AG09319 (cell line): ENCODE measurements around the gene SND1.
A peak's percentile ranks its signal among the peaks of the same experiment; 100 is the strongest.

ENCODE experiments used
- DNase-seq: peaks from one replicate; pipeline ENCODE4 v3.0.0-alpha.2; 2010; ENCODE audit warnings: low read depth; ENCODE audit errors: extremely low read depth
- CTCF ChIP-seq: IDR thresholded peaks from 2 replicates; pipeline ENCODE4 v1.5.1; 2011; ENCODE audit warnings: low read depth, mild to moderate bottlenecking, inconsistent platforms, low read length, moderate library complexity

The SND1 gene

GRCh38 chr7:127844165-127844564 is 192.2 kb downstream of the SND1 start:
- TF ChIP-seq CTCF = no peak
- no peak for DNase-seq

- TF ChIP-seq CTCF = no peak
- DNase-seq = peak; percentile 14
Measured at GRCh38 chr7:127844707-127845331, 192.8 kb downstream of the SND1 start.

- DNase-seq = no peak
- no peak for TF ChIP-seq CTCF
Measured at GRCh38 chr7:127845522-127846214, 193.7 kb downstream of the SND1 start.

GRCh38 chr7:127847641-127848040 is 195.6 kb downstream of the SND1 start:
- TF ChIP-seq CTCF = no peak
- no peak for DNase-seq

- no peak for TF ChIP-seq CTCF
- no peak for DNase-seq
Measured at GRCh38 chr7:127848241-127848640, 196.2 kb downstream of the SND1 start.

GRCh38 chr7:127850195-127850594 is 198.2 kb downstream of the SND1 start:
- DNase-seq = no peak
- no peak for TF ChIP-seq CTCF

- no peak for TF ChIP-seq CTCF
- no peak for DNase-seq
Measured at GRCh38 chr7:127854383-127854782, 202.4 kb downstream of the SND1 start.
